HEK293T (cell line): ENCODE data around the gene TTC1.

ENCODE experiments used
- BHLHE40 ChIP-seq: fragments of 450-650 bp; IDR thresholded peaks from 2 replicates; pipeline ENCODE4 v1.6.1; 2016; ENCODE audit warnings: mild to moderate bottlenecking, moderate library complexity, borderline replicate concordance
- ELF4 ChIP-seq: fragments of 450-650 bp; IDR thresholded peaks from 2 replicates; pipeline ENCODE4 v1.6.1; 2017; ENCODE audit warnings: antibody characterized with exemption
- HDGF ChIP-seq: fragments of 450-650 bp; IDR thresholded peaks from 2 replicates; pipeline ENCODE4 v1.6.1; 2017; ENCODE audit warnings: antibody characterized with exemption, borderline replicate concordance
- L3MBTL2 ChIP-seq: fragments of 450-650 bp; conservative IDR thresholded peaks from 2 replicates; pipeline ENCODE4 v1.6.1; 2016; ENCODE audit warnings: mild to moderate bottlenecking
- SUZ12 ChIP-seq: fragments of 450-650 bp; IDR thresholded peaks from 2 replicates; pipeline ENCODE4 v1.6.1; 2016; ENCODE audit warnings: mild to moderate bottlenecking
- TARDBP ChIP-seq: fragments of 450-650 bp; IDR thresholded peaks from 2 replicates; pipeline ENCODE4 v1.6.1; 2016

GRCh38 chr5:160054831-160055230 is 45.9 kb downstream of the TTC1 start:
- TF ChIP-seq HDGF: no peak
- TF ChIP-seq L3MBTL2: no peak
- no peak for TF ChIP-seq BHLHE40
- TF ChIP-seq TARDBP: no peak
- no peak for TF ChIP-seq SUZ12
- TF ChIP-seq ELF4: no peak
